Muscle of leg (tissue), 11 donors: ENCODE data around the gene CLDN18. TPM values are rescaled to one million over a fixed set of nuclear protein-coding genes. Genes with fewer than 3 reads are reported as not detected.

Experiments
- DNase-seq: peaks from one replicate; pipeline ENCODE4 v3.0.0; 2013
- H3K27ac ChIP-seq: one replicate; pipeline ENCODE4 v1.5.1; 2013; ENCODE audit warnings: mild to moderate bottlenecking, low read length, control low read depth
- H3K27me3 ChIP-seq: one replicate; pipeline ENCODE4 v1.6.1; 2013; ENCODE audit warnings: low read length; ENCODE audit not compliant: control insufficient read depth, insufficient read depth
- H3K36me3 ChIP-seq: one replicate; pipeline ENCODE4 v1.6.1; 2013; ENCODE audit warnings: low read length; ENCODE audit not compliant: control insufficient read depth, insufficient read depth
- H3K4me1 ChIP-seq: one replicate; pipeline ENCODE4 v1.6.1; 2013; ENCODE audit warnings: low read length; ENCODE audit not compliant: control insufficient read depth, insufficient read depth
- H3K4me3 ChIP-seq: one replicate; pipeline ENCODE4 v1.5.1; 2013; ENCODE audit warnings: low read length, control low read depth
- H3K9me3 ChIP-seq: replicated peaks from 2 replicates; pipeline ENCODE4 v1.6.1; 2013; ENCODE audit warnings: low read depth, low read length; ENCODE audit not compliant: control insufficient read depth
- WGBS: methylation state at CpG from one replicate; pipeline ENCODE4 v1.1.5; 2013; ENCODE audit warnings: missing lambda C conversion rate; ENCODE audit not compliant: insufficient coverage; 5-methylcytosine and 5-hydroxymethylcytosine counted together
- polyA plus RNA-seq, 8 donors: library from polyadenylated mRNA; unstranded; fragments of 120-200 nt; gene quantifications; one replicate each; pipeline versions ENCODE4 v1.2.1 to v1.2.3, GENCODE V29; 2013; ENCODE audit warnings: inconsistent platforms in 1 of 8, low replicate concordance in 1 of 8; ENCODE audit not compliant: insufficient read length in 8 of 8, insufficient read depth in 1 of 8
- total RNA-seq: library from RNA; stranded (reverse); fragments of 120-200 nt; gene quantifications from one replicate; pipeline ENCODE4 v1.2.4, GENCODE V29; 2013

Gene CLDN18
- total and polyA plus RNA-seq, 9 donors, result 0.35 to 1.9 (median 0.58) TPM; not detected in 1

DNA sequence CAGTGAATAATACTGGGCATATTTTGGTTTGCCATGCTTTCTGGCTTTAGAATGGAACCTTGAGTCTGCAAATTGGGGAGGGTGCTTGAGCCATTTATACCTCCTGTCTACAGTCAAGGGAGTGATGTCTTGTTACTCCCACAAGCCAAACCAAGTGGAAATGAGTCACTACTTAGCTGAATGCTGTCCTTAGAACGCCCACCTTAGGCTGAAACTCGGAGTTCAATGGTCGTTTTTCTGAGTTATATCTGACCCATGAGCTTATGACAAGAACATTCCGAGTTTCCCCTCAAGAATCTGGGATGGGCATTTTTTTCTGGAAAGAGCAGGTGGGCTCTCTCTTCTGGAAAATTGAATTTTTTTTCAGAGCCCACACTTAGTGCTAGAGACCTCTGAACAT lies 17.4 kb upstream of the CLDN18 start:
- Histone ChIP-seq H3K36me3 (no peaks in the 10 kb centered on the region), H3K27ac (no peak overlapping the region), H3K9me3 (no peaks in the 10 kb centered on the region), H3K27me3 (no peaks in the 10 kb centered on the region), H3K4me1 (no peaks in the 10 kb centered on the region), H3K4me3 (no peak overlapping the region)
- 59% methylated on average over 3 of the region's 4 CpGs for WGBS
- DNase-seq, result no peak

DNA sequence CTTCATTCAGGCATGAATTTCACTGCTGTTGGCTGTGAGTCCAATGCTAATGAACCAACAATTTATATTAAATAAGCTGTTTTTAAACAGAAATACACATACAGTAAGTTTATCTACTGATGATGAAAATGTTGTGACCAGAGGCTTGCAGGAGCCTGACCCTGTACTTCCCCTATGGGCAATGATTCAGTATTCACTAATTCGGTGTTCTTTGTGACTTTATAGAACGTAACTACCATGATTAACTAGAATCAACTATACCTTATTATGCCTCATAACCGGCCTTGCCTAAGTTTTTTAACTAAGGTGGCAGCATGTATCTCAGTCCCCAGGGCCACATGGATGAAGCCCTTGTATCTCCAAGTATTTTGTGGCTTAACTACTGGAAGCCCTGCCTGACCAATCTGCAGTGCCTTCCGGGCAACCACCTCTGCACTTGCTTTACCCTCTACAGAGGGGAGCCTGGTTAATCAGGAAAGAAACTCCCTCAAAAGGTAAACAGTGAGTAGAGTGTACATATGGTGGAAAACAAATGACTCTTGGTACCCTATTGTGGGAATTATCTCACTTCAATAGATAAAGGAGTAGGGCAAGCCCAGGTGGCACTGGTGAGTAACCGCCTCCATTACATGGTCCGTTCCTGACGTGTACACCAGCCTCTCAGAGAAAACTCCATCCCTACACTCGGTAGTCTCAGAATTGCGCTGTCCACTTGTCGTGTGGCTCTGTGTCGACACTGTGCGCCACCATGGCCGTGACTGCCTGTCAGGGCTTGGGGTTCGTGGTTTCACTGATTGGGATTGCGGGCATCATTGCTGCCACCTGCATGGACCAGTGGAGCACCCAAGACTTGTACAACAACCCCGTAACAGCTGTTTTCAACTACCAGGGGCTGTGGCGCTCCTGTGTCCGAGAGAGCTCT lies 11.6 kb upstream of the CLDN18 start:
- Histone ChIP-seq H3K4me3 (no peak overlapping the region), H3K27me3 (no peaks in the 10 kb centered on the region), H3K4me1 (no peaks in the 10 kb centered on the region), H3K36me3 (no peaks in the 10 kb centered on the region), H3K27ac (no peak overlapping the region), H3K9me3 (no peaks in the 10 kb centered on the region)
- whole genome bisulfite sequencing, result 89% methylated on average over 17 of the region's 18 CpGs
- DNase-seq, result no peak

DNA sequence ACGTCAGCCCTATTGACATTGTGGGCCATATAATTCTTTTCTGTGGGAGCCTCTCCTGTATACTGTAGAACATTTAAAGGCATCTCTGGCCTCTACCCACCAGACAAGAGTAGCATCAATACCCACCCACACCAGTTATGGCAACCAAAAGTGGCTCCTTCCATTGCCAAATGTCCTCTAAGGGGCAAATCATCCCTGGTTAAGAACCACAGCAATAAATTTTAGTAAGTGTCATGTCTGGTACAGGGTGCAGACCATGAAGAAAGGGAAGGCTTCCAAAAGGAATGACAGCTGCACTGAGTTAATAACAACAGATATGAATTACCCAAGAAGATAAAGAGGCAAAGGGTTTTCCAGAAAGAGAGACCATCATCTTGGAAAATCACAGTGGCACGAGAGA lies 6.9 kb upstream of the CLDN18 start:
- H3K27ac ChIP-seq, result no peak overlapping the region
- H3K4me3 ChIP-seq, result no peak overlapping the region
- H3K27me3 ChIP-seq, result no peaks in the 10 kb centered on the region
- no CpG with 5 or more reads among the region's 2 CpGs for WGBS
- no peaks in the 10 kb centered on the region for H3K9me3 ChIP-seq
- no peaks in the 10 kb centered on the region for H3K4me1 ChIP-seq
- no peaks in the 10 kb centered on the region for H3K36me3 ChIP-seq
- no peak for DNase-seq

DNA sequence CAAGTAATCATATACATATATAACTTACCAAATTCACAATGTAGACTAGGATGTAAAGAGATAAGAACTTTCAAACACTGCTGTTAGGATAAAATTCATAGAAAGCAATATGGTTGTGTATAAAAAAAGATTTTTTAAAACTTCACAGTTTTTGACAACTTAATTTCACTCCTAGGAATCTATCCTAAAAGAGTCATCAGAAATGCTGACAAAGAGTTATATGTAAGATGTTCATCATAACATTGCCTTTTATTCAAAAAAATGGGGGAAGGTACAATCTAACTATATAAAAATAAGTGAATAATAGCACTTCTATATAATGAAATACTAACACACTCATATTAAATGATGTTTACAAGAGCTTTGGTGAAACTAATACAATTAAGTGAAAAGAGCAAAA lies 4.3 kb upstream of the CLDN18 start:
- no peaks in the 10 kb centered on the region for H3K27me3 ChIP-seq
- H3K27ac ChIP-seq, result no peak overlapping the region
- no peak overlapping the region for H3K4me3 ChIP-seq
- H3K9me3 ChIP-seq, result no peaks in the 10 kb centered on the region
- no peaks in the 10 kb centered on the region for H3K36me3 ChIP-seq
- DNase-seq, result no peak
- H3K4me1 ChIP-seq, result no peaks in the 10 kb centered on the region

DNA sequence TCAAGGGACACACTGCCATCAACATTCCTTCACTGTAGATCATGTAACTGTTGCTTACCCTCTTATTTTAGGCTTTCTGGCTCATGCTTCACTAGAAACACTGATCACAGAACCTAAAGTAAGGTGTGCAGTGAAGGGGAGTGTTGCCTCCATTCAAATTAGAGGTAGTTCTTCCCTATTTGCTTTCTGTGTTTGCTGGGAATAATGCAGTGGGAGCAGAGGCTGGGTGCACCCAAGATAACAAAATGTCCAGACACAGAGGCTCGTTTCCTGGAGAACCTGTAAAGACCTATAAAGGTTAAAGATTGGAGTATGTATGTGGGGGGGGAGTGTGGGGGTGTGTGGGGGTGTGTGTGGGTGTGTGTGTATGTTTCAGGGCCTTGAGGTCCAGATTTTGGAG lies 2.1 kb upstream of the CLDN18 start:
- no peak overlapping the region for H3K27ac ChIP-seq
- no peak overlapping the region for H3K4me3 ChIP-seq
- H3K4me1 ChIP-seq, result no peaks in the 10 kb centered on the region
- 89% methylated on average over 1 of the region's 1 CpG for whole genome bisulfite sequencing
- DNase-seq, result no peak
- no peaks in the 10 kb centered on the region for H3K27me3 ChIP-seq
- no peaks in the 10 kb centered on the region for H3K9me3 ChIP-seq
- no peaks in the 10 kb centered on the region for H3K36me3 ChIP-seq

DNA sequence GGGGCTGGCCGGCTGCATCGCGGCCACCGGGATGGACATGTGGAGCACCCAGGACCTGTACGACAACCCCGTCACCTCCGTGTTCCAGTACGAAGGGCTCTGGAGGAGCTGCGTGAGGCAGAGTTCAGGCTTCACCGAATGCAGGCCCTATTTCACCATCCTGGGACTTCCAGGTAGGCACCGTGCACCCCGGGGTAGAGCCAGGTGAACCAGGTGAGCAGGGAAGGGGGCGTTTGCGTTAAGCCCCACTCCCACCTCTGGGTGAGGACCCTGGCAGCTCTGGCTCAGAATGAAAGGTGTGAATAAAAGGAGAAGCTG lies 267 bp downstream of the CLDN18 start:
- H3K36me3 ChIP-seq, result no peaks in the 10 kb centered on the region
- H3K4me1 ChIP-seq, result no peaks in the 10 kb centered on the region
- no peak for DNase-seq
- H3K9me3 ChIP-seq, result no peaks in the 10 kb centered on the region
- no peaks in the 10 kb centered on the region for H3K27me3 ChIP-seq
- H3K4me3 ChIP-seq, result no peak overlapping the region
- 96% methylated on average over 9 of the region's 14 CpGs for WGBS
- no peak overlapping the region for H3K27ac ChIP-seq

DNA sequence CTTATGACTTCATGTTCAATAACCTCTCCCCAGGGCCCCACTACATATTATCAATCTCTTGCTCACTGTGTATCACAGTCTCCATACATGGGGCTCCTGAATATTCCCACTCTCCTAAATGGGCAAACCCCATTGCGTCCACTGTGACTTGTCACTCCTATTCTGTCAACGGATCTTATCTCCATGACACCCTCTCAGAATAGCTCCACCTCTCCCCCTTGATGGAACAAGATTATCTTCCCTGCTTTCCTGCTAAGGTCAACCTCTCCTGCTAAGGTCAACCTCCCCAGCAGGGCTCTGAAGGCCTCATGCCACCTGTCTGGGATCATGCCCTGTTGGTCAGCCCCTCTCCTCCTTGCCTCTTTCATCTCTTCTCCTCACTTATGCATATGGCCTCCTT lies 1.8 kb downstream of the CLDN18 start:
- H3K4me1 ChIP-seq, result no peaks in the 10 kb centered on the region
- 80% methylated on average over 2 of the region's 2 CpGs for WGBS
- no peak overlapping the region for H3K4me3 ChIP-seq

DNA sequence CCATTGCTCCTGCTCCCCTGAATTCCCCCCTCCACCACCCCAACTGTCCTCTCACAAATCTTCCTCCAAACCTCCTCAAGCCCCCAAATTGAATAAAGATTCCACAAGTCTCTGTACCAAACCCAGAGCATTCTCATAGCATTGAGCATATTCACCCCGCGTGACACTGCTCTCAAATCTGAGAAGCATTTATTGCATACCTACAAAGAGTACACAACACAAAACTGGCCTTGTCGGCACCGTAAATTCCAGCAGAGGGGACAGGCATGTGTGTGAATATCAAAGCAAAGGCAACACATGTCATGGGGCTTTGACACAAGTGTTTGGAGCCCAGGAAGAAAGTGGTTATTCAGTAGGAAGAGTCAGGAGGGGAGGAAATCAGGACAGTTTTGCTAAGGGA lies 2.6 kb downstream of the CLDN18 start:
- H3K36me3 ChIP-seq, result no peaks in the 10 kb centered on the region
- DNase-seq, result no peak
- no peak overlapping the region for H3K4me3 ChIP-seq
- H3K4me1 ChIP-seq, result no peaks in the 10 kb centered on the region
- H3K27me3 ChIP-seq, result no peaks in the 10 kb centered on the region
- WGBS, result no CpG with 5 or more reads among the region's 4 CpGs
- H3K27ac ChIP-seq, result no peak overlapping the region
- no peaks in the 10 kb centered on the region for H3K9me3 ChIP-seq

More for the DNA sequence above, 1.8 kb downstream of the CLDN18 start:
- H3K9me3 ChIP-seq, result no peaks in the 10 kb centered on the region
- no peak overlapping the region for H3K27ac ChIP-seq
- H3K36me3 ChIP-seq, result no peaks in the 10 kb centered on the region
- H3K27me3 ChIP-seq, result no peaks in the 10 kb centered on the region
- DNase-seq, result no peak

DNA sequence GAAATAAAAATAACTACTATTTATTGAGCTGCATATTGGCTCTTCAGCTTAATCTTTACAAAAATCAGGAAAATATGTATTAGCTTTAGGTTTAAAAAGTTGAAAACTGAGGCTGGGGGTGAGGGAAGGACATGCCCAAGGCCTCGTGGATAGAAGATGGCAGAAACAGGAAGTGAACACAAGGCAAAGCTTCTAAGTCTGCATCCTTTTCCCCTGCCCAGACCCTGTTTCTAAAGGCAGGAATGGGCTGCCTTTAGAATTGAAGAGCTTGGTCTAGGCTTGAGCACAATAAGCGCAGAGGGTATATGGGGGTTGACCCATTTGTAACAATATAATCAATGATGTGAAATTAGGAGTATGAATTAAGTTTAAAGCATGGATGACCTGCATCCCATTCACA lies 6.1 kb downstream of the CLDN18 start:
- H3K4me3 ChIP-seq, result no peak overlapping the region
- H3K36me3 ChIP-seq, result no peaks in the 10 kb centered on the region
- WGBS, result 56% methylated on average over 1 of the region's 2 CpGs
- H3K9me3 ChIP-seq, result no peaks in the 10 kb centered on the region
- H3K27ac ChIP-seq, result no peak overlapping the region
- DNase-seq, result no peak
- no peaks in the 10 kb centered on the region for H3K4me1 ChIP-seq
- no peaks in the 10 kb centered on the region for H3K27me3 ChIP-seq

DNA sequence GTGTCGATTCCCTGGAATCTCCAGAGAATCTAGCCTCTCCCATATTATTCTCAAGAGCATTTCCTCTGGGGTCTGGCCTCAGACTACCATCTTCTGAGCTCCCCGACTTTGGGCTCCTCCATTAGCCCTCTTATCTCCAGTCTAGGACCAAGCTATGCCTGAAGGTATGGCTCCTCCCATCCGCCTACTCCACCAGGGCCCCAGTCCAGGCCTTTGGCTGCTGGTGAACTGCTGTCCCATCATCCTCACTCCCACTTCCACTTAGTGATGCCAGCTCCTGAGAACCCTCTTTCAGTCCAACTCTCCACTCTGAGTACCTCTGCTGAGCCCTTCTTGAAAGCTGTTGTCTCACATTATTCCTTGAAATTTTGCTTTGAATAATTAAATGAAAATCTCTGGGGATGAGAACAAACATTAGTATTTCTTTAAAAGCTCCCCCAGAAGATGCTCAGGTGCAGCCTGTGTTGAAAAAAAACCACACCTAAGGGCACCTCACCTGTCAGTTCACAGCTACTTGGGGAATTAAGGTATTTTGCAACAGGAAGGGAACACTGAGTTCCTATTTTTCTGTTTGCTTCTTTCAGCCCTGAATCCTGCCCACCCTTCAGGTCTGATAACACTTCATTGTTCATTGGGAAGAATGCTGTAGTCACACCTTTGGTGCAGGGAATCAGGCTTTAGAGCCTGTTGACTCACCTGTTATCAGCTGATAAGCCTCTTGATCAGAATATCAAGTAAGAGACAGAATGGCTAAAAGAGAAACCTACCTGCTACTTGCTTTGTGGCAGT lies 9.5 kb downstream of the CLDN18 start:
- no peaks in the 10 kb centered on the region for H3K36me3 ChIP-seq
- no peak overlapping the region for H3K4me3 ChIP-seq
- no peak overlapping the region for H3K27ac ChIP-seq
- no peaks in the 10 kb centered on the region for H3K4me1 ChIP-seq
- WGBS, result 90% methylated on average over 3 of the region's 3 CpGs
- DNase-seq, result no peak
- no peaks in the 10 kb centered on the region for H3K9me3 ChIP-seq
- no peaks in the 10 kb centered on the region for H3K27me3 ChIP-seq
